Measurements from ENCODE around the gene SPTBN1. TPM values are rescaled to one million over a fixed set of nuclear protein-coding genes. Genes with fewer than 3 reads are reported as not detected.

SPTBN1 gene
- total and polyA plus RNA-seq, 9 of the 15 experiments (the other 6 are each of a cell fraction or from before 2014, with no cell fraction given) = 8.9 to 66.8 (median 31.4) TPM

DNA sequence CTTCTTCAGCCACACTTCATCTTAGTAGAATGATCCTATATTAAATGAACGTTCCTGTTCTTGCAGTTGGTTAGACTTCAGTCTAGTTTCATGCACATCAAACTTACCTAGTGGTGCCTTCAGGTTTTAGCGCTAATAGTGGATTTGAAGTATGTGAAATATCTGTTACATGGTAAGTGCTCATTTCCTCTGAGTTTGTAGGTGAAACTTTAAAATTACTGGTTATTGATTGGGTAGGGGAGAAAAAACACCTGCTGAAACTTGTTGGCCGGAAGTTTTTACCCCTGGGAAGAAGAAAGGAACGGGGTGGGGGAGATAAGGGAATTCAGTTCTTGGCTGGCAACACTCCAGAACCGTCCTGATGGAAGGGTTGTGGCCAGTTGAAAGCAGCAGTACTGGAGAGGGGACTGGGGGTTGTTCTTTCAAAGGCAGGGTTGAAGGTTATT, 112.8 kb downstream of the SPTBN1 start:
- H3K4me2 ChIP-seq (ENCODE audit: insufficient read depth, low read length) = no peak overlapping the region
- H3K4me1 ChIP-seq (replicated peaks in 1 of 2; ENCODE audit: control insufficient read depth in 2 of 2, insufficient read depth in 2 of 2, low read length in 2 of 2) = peaks cover 15 to 60% of the 10 kb centered on the region in 2 experiments
- no peak overlapping the region for H3K4me3 ChIP-seq
- in situ Hi-C loops (cut with MboI) = no loop called here
- peak overlapping the region in 1 of 2 experiments; percentile 53; a peak in 1 of 4 replicates for H3K9ac ChIP-seq (ENCODE audit: insufficient read depth in 1 of 2, low read depth in 2 of 2, low read length in 2 of 2)
- peaks cover 29% of the 10 kb centered on the region for H4K20me1 ChIP-seq (replicated peaks; ENCODE audit: control insufficient read depth, insufficient read depth, low read length)
- intact Hi-C loops (cut with micrococcal nuclease) = no loop called here
- 4% methylated on average over 5 of the region's 5 CpGs for WGBS (ENCODE audit: insufficient coverage, low coverage, missing lambda C conversion rate)
- peak; percentile 78 for FAIRE-seq
- peaks cover 81% of the 10 kb centered on the region for H3K79me2 ChIP-seq (ENCODE audit: control insufficient read depth, insufficient read depth, low read length)
- H2AFZ ChIP-seq (ENCODE audit: low read depth, low read length) = no peak overlapping the region
- peak overlapping the region; percentile 51; the same call in 2 of the 3 replicates for H3K27ac ChIP-seq (ENCODE audit: extremely low read depth, low read depth, low read length)
- no TSS peak for BruUV-seq (replicated peaks)
- H3K36me3 ChIP-seq (ENCODE audit: control insufficient read depth, insufficient read depth, low read length) = no peaks in the 10 kb centered on the region
- ChIA-PET POLR2A (interaction anchor here (0.9 to 1.2 kb wide), 2 partner anchors 9 to 15 kb away, joined by 3 to 5 read pairs; no protein-coding TSS in a partner anchor), CTCF (ENCODE audit: low intra/inter-chr PET ratio) (no interaction called here)
- ATAC-seq = peak; percentile 66
- peaks cover 6% of the 10 kb centered on the region for H3K9me1 ChIP-seq (ENCODE audit: control insufficient read depth, insufficient read depth, low read length)
- no peaks in the 10 kb centered on the region for H3K27me3 ChIP-seq (ENCODE audit: control insufficient read depth in 2 of 2, insufficient read depth in 2 of 2, low read length in 2 of 2)
- DNase-seq (ENCODE audit: extremely low read depth in 1 of 4, low spot score in 3 of 4) = peak; percentile 61 to 90 (median 72)
- no peaks in the 10 kb centered on the region for H3K9me3 ChIP-seq (replicated peaks; ENCODE audit: control insufficient read depth, insufficient read depth, low read depth, low read length)
- TF ChIP-seq KLF13 (tag; IDR thresholded peaks at IDR 0.05; ENCODE audit: borderline replicate concordance, low read depth) (no peak), CCNT2 (IDR thresholded peaks at IDR 0.05; ENCODE audit: borderline replicate concordance, extremely low read depth, insufficient read length, low read depth, low read length) (no peak), ZBTB17 (CRISPR knock-in tag; IDR thresholded peaks at IDR 0.05) (no peak), ZBTB2 (IDR thresholded peaks at IDR 0.05) (no peak), TAL1 (IDR thresholded peaks at IDR 0.05) (peak; percentile 43; the same call in 1 of the 2 replicates), ERF (CRISPR knock-in tag; IDR thresholded peaks at IDR 0.05) (no peak), ZNF3 (CRISPR knock-in tag; IDR thresholded peaks at IDR 0.05) (no peak), ILK (tag; IDR thresholded peaks at IDR 0.05; ENCODE audit: borderline replicate concordance, low read depth) (no peak), POLR3A (IDR thresholded peaks at IDR 0.05; ENCODE audit: borderline replicate concordance, extremely low read depth, insufficient read depth, insufficient read length) (no peak), NONO (IDR thresholded peaks at IDR 0.05; ENCODE audit: low read depth in 2 of 2, low read length in 1 of 2) (no peak), SAP30 (IDR thresholded peaks at IDR 0.05; ENCODE audit: borderline replicate concordance, insufficient read depth, low read depth, low read length, poor library complexity, severe bottlenecking) (no peak)
- TF ChIP-seq, protein P1, sequence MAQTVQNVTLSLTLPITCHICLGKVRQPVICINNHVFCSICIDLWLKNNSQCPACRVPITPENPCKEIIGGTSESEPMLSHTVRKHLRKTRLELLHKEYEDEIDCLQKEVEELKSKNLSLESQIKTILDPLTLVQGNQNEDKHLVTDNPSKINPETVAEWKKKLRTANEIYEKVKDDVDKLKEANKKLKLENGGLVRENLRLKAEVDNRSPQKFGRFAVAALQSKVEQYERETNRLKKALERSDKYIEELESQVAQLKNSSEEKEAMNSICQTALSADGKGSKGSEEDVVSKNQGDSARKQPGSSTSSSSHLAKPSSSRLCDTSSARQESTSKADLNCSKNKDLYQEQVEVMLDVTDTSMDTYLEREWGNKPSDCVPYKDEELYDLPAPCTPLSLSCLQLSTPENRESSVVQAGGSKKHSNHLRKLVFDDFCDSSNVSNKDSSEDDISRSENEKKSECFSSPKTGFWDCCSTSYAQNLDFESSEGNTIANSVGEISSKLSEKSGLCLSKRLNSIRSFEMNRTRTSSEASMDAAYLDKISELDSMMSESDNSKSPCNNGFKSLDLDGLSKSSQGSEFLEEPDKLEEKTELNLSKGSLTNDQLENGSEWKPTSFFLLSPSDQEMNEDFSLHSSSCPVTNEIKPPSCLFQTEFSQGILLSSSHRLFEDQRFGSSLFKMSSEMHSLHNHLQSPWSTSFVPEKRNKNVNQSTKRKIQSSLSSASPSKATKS (CRISPR knock-in tag; IDR thresholded peaks at IDR 0.05) = no peak
- TF ChIP-seq, protein P2, sequence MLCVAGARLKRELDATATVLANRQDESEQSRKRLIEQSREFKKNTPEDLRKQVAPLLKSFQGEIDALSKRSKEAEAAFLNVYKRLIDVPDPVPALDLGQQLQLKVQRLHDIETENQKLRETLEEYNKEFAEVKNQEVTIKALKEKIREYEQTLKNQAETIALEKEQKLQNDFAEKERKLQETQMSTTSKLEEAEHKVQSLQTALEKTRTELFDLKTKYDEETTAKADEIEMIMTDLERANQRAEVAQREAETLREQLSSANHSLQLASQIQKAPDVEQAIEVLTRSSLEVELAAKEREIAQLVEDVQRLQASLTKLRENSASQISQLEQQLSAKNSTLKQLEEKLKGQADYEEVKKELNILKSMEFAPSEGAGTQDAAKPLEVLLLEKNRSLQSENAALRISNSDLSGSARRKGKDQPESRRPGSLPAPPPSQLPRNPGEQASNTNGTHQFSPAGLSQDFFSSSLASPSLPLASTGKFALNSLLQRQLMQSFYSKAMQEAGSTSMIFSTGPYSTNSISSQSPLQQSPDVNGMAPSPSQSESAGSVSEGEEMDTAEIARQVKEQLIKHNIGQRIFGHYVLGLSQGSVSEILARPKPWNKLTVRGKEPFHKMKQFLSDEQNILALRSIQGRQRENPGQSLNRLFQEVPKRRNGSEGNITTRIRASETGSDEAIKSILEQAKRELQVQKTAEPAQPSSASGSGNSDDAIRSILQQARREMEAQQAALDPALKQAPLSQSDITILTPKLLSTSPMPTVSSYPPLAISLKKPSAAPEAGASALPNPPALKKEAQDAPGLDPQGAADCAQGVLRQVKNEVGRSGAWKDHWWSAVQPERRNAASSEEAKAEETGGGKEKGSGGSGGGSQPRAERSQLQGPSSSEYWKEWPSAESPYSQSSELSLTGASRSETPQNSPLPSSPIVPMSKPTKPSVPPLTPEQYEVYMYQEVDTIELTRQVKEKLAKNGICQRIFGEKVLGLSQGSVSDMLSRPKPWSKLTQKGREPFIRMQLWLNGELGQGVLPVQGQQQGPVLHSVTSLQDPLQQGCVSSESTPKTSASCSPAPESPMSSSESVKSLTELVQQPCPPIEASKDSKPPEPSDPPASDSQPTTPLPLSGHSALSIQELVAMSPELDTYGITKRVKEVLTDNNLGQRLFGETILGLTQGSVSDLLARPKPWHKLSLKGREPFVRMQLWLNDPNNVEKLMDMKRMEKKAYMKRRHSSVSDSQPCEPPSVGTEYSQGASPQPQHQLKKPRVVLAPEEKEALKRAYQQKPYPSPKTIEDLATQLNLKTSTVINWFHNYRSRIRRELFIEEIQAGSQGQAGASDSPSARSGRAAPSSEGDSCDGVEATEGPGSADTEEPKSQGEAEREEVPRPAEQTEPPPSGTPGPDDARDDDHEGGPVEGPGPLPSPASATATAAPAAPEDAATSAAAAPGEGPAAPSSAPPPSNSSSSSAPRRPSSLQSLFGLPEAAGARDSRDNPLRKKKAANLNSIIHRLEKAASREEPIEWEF (CRISPR knock-in tag; IDR thresholded peaks at IDR 0.05) = no peak

Data from K562 (cell line).